ENCODE data around the gene TNFRSF4. TPM values are rescaled to one million over a fixed set of nuclear protein-coding genes. Genes with fewer than 3 reads are reported as not detected.

The TNFRSF4 gene
- total and polyA plus RNA-seq, 9 of the 15 experiments (the other 6 are each of a cell fraction or from before 2014, with no cell fraction given), result 0.07 to 0.44 (median 0.19) TPM; not detected in 5

DNA sequence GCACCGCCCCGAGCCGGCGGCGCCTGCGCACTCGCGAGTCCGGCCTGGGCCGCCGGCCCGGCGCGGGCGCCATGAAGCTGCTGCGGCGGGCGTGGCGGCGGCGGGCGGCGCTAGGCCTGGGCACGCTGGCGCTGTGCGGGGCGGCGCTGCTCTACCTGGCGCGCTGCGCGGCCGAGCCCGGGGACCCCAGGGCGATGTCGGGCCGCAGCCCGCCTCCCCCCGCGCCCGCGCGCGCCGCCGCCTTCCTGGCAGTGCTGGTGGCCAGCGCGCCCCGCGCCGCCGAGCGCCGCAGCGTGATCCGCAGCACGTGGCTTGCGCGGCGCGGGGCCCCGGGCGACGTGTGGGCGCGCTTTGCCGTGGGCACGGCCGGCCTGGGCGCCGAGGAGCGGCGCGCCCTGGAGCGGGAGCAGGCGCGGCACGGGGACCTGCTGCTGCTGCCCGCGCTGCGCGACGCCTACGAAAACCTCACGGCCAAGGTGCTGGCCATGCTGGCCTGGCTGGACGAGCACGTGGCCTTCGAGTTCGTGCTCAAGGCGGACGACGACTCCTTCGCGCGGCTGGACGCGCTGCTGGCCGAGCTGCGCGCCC is 18.3 kb upstream of the TNFRSF4 start, which contains the start of gene B3GALT6 (continued):
- TF ChIP-seq, protein P1, sequence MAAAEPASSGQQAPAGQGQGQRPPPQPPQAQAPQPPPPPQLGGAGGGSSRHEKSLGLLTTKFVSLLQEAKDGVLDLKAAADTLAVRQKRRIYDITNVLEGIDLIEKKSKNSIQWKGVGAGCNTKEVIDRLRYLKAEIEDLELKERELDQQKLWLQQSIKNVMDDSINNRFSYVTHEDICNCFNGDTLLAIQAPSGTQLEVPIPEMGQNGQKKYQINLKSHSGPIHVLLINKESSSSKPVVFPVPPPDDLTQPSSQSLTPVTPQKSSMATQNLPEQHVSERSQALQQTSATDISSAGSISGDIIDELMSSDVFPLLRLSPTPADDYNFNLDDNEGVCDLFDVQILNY (CRISPR knock-in tag; IDR thresholded peaks at IDR 0.05), result peak; percentile 80; the same call in 1 of the 2 replicates
- TF ChIP-seq MEF2A (IDR thresholded peaks at IDR 0.05; ENCODE audit: control insufficient read depth, low read depth, low read length), result no peak
- no peak for TF ChIP-seq ZNF224 (CRISPR knock-in tag; IDR thresholded peaks at IDR 0.05)
- no peak for TF ChIP-seq ARID2 (IDR thresholded peaks at IDR 0.05)
- TF ChIP-seq ZBTB7A (IDR thresholded peaks at IDR 0.05; ENCODE audit: borderline replicate concordance, control insufficient read depth, low read depth, low read length), result 0 out of 2 replicates have a peak, but pooled peaks have one; percentile 13
- TF ChIP-seq TRIM28 (IDR thresholded peaks at IDR 0.05), result no peak
- peak; percentile 76 for TF ChIP-seq GABPA (tag; conservative IDR thresholded peaks at IDR 0.05; ENCODE audit: low read depth)
- TF ChIP-seq MED1 (CRISPR knock-in tag; IDR thresholded peaks at IDR 0.05; ENCODE audit: borderline replicate concordance), result no peak
- no peak for TF ChIP-seq TCFL5 (CRISPR knock-in tag; conservative IDR thresholded peaks at IDR 0.05)
- no peak for TF ChIP-seq ZFP1 (CRISPR knock-in tag; IDR thresholded peaks at IDR 0.05)
- no peak for TF ChIP-seq ZNF324 (CRISPR knock-in tag; IDR thresholded peaks at IDR 0.05)
- TF ChIP-seq ARNT (IDR thresholded peaks at IDR 0.05), result no peak
- no peak for TF ChIP-seq SRSF9 (IDR thresholded peaks at IDR 0.05; ENCODE audit: borderline replicate concordance, low read depth, low read length)
- TF ChIP-seq NCOA1 (IDR thresholded peaks at IDR 0.05; ENCODE audit: low read depth), result no peak
- no peak for TF ChIP-seq PRPF4 (IDR thresholded peaks at IDR 0.05; ENCODE audit: insufficient read depth, low read depth, low read length, poor library complexity, severe bottlenecking)
- no peak for TF ChIP-seq CEBPB (tag; IDR thresholded peaks at IDR 0.05)
- TF ChIP-seq, protein P2, sequence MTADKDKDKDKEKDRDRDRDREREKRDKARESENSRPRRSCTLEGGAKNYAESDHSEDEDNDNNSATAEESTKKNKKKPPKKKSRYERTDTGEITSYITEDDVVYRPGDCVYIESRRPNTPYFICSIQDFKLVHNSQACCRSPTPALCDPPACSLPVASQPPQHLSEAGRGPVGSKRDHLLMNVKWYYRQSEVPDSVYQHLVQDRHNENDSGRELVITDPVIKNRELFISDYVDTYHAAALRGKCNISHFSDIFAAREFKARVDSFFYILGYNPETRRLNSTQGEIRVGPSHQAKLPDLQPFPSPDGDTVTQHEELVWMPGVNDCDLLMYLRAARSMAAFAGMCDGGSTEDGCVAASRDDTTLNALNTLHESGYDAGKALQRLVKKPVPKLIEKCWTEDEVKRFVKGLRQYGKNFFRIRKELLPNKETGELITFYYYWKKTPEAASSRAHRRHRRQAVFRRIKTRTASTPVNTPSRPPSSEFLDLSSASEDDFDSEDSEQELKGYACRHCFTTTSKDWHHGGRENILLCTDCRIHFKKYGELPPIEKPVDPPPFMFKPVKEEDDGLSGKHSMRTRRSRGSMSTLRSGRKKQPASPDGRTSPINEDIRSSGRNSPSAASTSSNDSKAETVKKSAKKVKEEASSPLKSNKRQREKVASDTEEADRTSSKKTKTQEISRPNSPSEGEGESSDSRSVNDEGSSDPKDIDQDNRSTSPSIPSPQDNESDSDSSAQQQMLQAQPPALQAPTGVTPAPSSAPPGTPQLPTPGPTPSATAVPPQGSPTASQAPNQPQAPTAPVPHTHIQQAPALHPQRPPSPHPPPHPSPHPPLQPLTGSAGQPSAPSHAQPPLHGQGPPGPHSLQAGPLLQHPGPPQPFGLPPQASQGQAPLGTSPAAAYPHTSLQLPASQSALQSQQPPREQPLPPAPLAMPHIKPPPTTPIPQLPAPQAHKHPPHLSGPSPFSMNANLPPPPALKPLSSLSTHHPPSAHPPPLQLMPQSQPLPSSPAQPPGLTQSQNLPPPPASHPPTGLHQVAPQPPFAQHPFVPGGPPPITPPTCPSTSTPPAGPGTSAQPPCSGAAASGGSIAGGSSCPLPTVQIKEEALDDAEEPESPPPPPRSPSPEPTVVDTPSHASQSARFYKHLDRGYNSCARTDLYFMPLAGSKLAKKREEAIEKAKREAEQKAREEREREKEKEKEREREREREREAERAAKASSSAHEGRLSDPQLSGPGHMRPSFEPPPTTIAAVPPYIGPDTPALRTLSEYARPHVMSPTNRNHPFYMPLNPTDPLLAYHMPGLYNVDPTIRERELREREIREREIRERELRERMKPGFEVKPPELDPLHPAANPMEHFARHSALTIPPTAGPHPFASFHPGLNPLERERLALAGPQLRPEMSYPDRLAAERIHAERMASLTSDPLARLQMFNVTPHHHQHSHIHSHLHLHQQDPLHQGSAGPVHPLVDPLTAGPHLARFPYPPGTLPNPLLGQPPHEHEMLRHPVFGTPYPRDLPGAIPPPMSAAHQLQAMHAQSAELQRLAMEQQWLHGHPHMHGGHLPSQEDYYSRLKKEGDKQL (CRISPR knock-in tag; IDR thresholded peaks at IDR 0.05; ENCODE audit: borderline replicate concordance), result no peak
- no peak for TF ChIP-seq CHD4 (IDR thresholded peaks at IDR 0.05; ENCODE audit: insufficient read depth, insufficient replicate concordance, low read depth, low read length, poor library complexity, severe bottlenecking)
- no peak for TF ChIP-seq SMARCB1 (IDR thresholded peaks at IDR 0.05; ENCODE audit: insufficient read length, low read depth)
- peak; percentile 24 for TF ChIP-seq HMGN3 (IDR thresholded peaks at IDR 0.05; ENCODE audit: borderline replicate concordance, extremely low read depth, insufficient read length, low read depth, low read length)
- no peak for TF ChIP-seq ETS2 (tag; IDR thresholded peaks at IDR 0.05; ENCODE audit: borderline replicate concordance, poor library complexity, severe bottlenecking)

Measured in K562 (cell line).